OCI-LY7 (cell line): ENCODE data around the gene TNC. TPM values are rescaled to one million over a fixed set of nuclear protein-coding genes. Genes with fewer than 3 reads are reported as not detected.

Experiments
- BruUV-seq: library from RNA; stranded (reverse); fragments of 400-500 nt; replicated peaks from 2 replicates; lab custom pipeline; 2021; lab: Mats Ljungman, UMichigan
- CTCF ChIA-PET: fragments of 300-600 bp; sonication (Branson Sonifier 250); formaldehyde crosslinking; loops from one replicate; lab custom pipeline; 2022; ENCODE audit warnings: antibody characterized with exemption; ENCODE audit not compliant: unreplicated experiment; lab: Charles Lee
- POLR2A ChIA-PET: fragments of 300-600 bp; sonication (Branson Sonifier 250); formaldehyde crosslinking; loops from one replicate; lab custom pipeline; 2022; ENCODE audit warnings: antibody characterized with exemption; lab: Charles Lee
- DNase-seq: peaks from one replicate; pipeline ENCODE4 v3.0.0-alpha.2; 2015; ENCODE audit warnings: low spot score
- H2AFZ ChIP-seq: fragments of 200-600 bp; sonication (generic), shearing (Covaris generic); 2 replicates; pipeline ENCODE4 v1.6.1; 2014; ENCODE audit warnings: mild to moderate bottlenecking, antibody characterized with exemption, low read length, moderate library complexity
- H3K27ac ChIP-seq: fragments of 200-600 bp; sonication (generic); 2 replicates; pipeline ENCODE4 v1.5.1; 2014; ENCODE audit warnings: mixed run types, low read depth, mild to moderate bottlenecking, moderate library complexity, low read length, inconsistent platforms; ENCODE audit not compliant: poor library complexity, severe bottlenecking
- H3K36me3 ChIP-seq: fragments of 200-600 bp; sonication (generic); 2 replicates; pipeline ENCODE4 v1.6.1; 2014; ENCODE audit warnings: mild to moderate bottlenecking, antibody characterized with exemption, low read length, moderate library complexity, mixed read lengths; ENCODE audit not compliant: insufficient read depth
- H3K4me1 ChIP-seq: fragments of 200-600 bp; sonication (generic); 2 replicates; pipeline ENCODE4 v1.5.1; 2014; ENCODE audit warnings: mild to moderate bottlenecking, low read length; ENCODE audit not compliant: insufficient read depth, poor library complexity, severe bottlenecking
- H3K4me2 ChIP-seq: fragments of 200-600 bp; sonication (generic); 2 replicates; pipeline ENCODE4 v1.6.1; 2014; ENCODE audit warnings: mild to moderate bottlenecking, low read length
- H3K4me3 ChIP-seq: fragments of 200-600 bp; sonication (generic); 2 replicates; pipeline ENCODE4 v1.5.1; 2014; ENCODE audit warnings: mild to moderate bottlenecking, low read depth, low read length; ENCODE audit not compliant: poor library complexity, severe bottlenecking
- H3K79me2 ChIP-seq: fragments of 200-600 bp; sonication (generic); 2 replicates; pipeline ENCODE4 v1.6.1; 2016; ENCODE audit warnings: low read depth, mild to moderate bottlenecking, low read length, moderate library complexity, mixed read lengths; ENCODE audit not compliant: insufficient read depth
- H3K9me2 ChIP-seq: fragments of 200-600 bp; sonication (generic); 2 replicates; pipeline ENCODE4 v1.6.1; 2016; ENCODE audit warnings: mild to moderate bottlenecking, low read length, mixed read lengths; ENCODE audit not compliant: insufficient read depth
- H3K9me3 ChIP-seq: fragments of 200-600 bp; sonication (generic); 2 replicates; pipeline ENCODE4 v1.6.1; 2014; ENCODE audit warnings: mild to moderate bottlenecking, mixed run types, low read length, mixed read lengths
- H4K20me1 ChIP-seq: fragments of 200-600 bp; sonication (generic); 2 replicates; pipeline ENCODE4 v1.6.1; 2014; ENCODE audit warnings: mild to moderate bottlenecking, antibody characterized with exemption, low read length, moderate library complexity, mixed read lengths; ENCODE audit not compliant: insufficient read depth
- EZH2phosphoT487 ChIP-seq: fragments of 200-600 bp; sonication (generic); IDR thresholded peaks from 2 replicates; pipeline ENCODE4 v1.6.1; 2018; ENCODE audit warnings: low read depth, borderline replicate concordance, mild to moderate bottlenecking, mixed run types, antibody characterized with exemption, low read length, moderate library complexity, mixed read lengths
- intact Hi-C: fragments of 100-400 bp; cut with micrococcal nuclease; formaldehyde crosslinking; loops from one replicate; pipeline ENCODE4 v1.10.0; 2022; ENCODE audit not compliant: unreplicated experiment
- total RNA-seq, 2 experiments: library from RNA; depleted of rRNA in 1 of 2; stranded (reverse); fragments of >200 nt in 1 of 2; shearing (Covaris generic) in 1 of 2; gene quantifications; 2 replicates each; pipeline ENCODE4 v1.2.3, GENCODE V29; 2014 to 2022
- TF ChIP-seq, protein P1 (sequence below): fragments of 200-600 bp; sonication (generic); conservative IDR thresholded peaks from 2 replicates; pipeline ENCODE4 v1.5.1; 2014; ENCODE audit warnings: mild to moderate bottlenecking, antibody characterized with exemption, low read length, moderate library complexity, mixed read lengths

TNC gene
- total RNA-seq, 2 experiments from 2014 or later: not detected

DNA sequence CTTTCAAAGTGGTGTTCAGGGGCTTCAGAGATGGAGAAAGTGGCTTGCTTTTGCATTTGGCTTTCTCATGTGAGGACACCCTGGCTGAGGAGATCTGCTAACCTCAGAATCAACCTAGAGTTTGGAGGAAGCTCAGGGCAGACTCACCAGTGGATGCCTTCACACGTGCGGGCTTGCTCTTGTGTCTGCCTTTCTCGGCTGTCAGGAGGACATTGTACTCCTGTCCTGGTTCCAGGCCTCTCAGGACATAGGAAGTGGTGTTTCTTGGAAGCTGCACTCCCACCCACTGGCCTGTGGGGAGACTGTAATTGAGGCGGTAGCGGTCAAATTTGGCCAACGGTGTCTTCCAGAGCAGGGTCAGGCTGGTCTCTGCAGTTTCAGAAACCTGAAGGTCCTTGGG, 44.5 kb downstream of the TNC start:
- H3K79me2 ChIP-seq: no peaks in the 10 kb centered on the region
- H2AFZ ChIP-seq: no peak overlapping the region
- no peaks in the 10 kb centered on the region for H3K9me3 ChIP-seq
- no peak overlapping the region for H3K27ac ChIP-seq
- H4K20me1 ChIP-seq: no peaks in the 10 kb centered on the region
- H3K36me3 ChIP-seq: no peaks in the 10 kb centered on the region
- no peak for DNase-seq
- H3K4me1 ChIP-seq: no peaks in the 10 kb centered on the region
- BruUV-seq: no TSS peak
- no peak overlapping the region for H3K4me3 ChIP-seq
- TF ChIP-seq EZH2phosphoT487: no peak
- TF ChIP-seq, protein P1, sequence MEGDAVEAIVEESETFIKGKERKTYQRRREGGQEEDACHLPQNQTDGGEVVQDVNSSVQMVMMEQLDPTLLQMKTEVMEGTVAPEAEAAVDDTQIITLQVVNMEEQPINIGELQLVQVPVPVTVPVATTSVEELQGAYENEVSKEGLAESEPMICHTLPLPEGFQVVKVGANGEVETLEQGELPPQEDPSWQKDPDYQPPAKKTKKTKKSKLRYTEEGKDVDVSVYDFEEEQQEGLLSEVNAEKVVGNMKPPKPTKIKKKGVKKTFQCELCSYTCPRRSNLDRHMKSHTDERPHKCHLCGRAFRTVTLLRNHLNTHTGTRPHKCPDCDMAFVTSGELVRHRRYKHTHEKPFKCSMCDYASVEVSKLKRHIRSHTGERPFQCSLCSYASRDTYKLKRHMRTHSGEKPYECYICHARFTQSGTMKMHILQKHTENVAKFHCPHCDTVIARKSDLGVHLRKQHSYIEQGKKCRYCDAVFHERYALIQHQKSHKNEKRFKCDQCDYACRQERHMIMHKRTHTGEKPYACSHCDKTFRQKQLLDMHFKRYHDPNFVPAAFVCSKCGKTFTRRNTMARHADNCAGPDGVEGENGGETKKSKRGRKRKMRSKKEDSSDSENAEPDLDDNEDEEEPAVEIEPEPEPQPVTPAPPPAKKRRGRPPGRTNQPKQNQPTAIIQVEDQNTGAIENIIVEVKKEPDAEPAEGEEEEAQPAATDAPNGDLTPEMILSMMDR: no peak
- CTCF ChIA-PET: no interaction called here
- POLR2A ChIA-PET: no interaction called here
- H3K4me2 ChIP-seq: no peak overlapping the region
- no peaks in the 10 kb centered on the region for H3K9me2 ChIP-seq
- intact Hi-C loops: no loop called here

DNA sequence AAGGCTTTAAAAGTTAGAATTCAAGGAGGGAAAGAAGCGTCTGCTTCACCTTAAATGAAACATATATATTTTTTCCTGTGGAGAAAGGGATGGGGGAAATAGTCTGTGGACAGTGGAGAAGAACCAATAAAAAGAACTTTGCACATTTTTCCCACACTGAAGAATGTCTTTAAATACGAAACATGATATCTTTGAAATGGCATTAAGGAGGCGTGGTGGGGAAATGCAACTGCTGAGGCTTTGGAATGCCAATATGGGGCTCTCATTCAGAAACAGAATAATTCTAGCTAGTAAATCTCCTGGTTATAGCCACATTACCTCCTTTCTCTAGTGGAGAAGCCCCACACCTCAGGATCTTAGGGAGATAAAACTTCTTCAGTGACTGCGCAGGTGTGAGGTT, 46.8 kb downstream of the TNC start:
- no peak overlapping the region for H3K27ac ChIP-seq
- TF ChIP-seq, protein P1: no peak
- no peak for TF ChIP-seq EZH2phosphoT487
- H3K36me3 ChIP-seq: no peaks in the 10 kb centered on the region
- H3K4me1 ChIP-seq: no peaks in the 10 kb centered on the region
- H3K79me2 ChIP-seq: no peaks in the 10 kb centered on the region
- no peak overlapping the region for H3K4me3 ChIP-seq
- no peaks in the 10 kb centered on the region for H4K20me1 ChIP-seq
- DNase-seq: no peak
- H3K4me2 ChIP-seq: no peak overlapping the region
- no peaks in the 10 kb centered on the region for H3K9me2 ChIP-seq
- no TSS peak for BruUV-seq
- no peak overlapping the region for H2AFZ ChIP-seq
- CTCF ChIA-PET: no interaction called here
- POLR2A ChIA-PET: no interaction called here
- intact Hi-C loops: no loop called here
- no peaks in the 10 kb centered on the region for H3K9me3 ChIP-seq

DNA sequence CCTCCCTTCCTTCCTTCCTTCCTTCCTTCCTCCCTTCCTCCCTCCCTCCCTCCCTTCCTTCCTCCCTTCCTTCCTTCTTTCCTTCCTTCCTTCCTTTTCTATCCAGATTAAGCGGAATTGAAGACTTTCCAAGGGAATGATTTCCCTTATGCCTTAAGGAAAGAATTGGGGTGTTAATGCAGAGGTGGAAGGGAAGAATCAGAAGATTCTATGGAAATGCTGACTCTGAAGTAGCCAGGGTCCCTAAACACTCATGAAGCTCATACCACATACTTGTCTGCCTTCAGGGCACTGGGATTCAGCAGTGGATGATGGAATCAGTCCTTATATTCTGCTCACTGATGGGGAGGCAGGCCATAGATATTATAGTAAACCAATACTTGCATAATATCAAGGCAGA, 48.2 kb downstream of the TNC start:
- TF ChIP-seq EZH2phosphoT487: no peak
- Histone ChIP-seq H3K9me3 (no peaks in the 10 kb centered on the region), H3K36me3 (no peaks in the 10 kb centered on the region), H3K9me2 (no peaks in the 10 kb centered on the region), H3K4me3 (no peak overlapping the region), H3K4me2 (no peak overlapping the region), H4K20me1 (no peaks in the 10 kb centered on the region), H3K79me2 (no peaks in the 10 kb centered on the region), H3K27ac (no peak overlapping the region), H3K4me1 (no peaks in the 10 kb centered on the region), H2AFZ (no peak overlapping the region)
- DNase-seq: no peak
- BruUV-seq: no TSS peak
- intact Hi-C loops: no loop called here
- POLR2A ChIA-PET: no interaction called here
- CTCF ChIA-PET: no interaction called here
